HL-60 (cell line): ENCODE measurements around the gene ARIH2.

ENCODE experiments used
- DNase-seq, 2 experiments: peaks; one replicate each; pipeline ENCODE4 v3.0.0-alpha.2; 2010 to 2020; ENCODE audit warnings: low read depth in 1 of 2, low spot score in 1 of 2
- H3K27ac ChIP-seq: fragments of 250-450 bp; sonication (Bioruptor Pico); replicated peaks from 2 replicates; pipeline ENCODE4 v1.5.1; 2020; ENCODE audit warnings: mild to moderate bottlenecking, moderate library complexity
- H3K27me3 ChIP-seq: fragments of 250-450 bp; sonication (Bioruptor Pico); 2 replicates; pipeline ENCODE4 v1.5.1; 2021; ENCODE audit warnings: mild to moderate bottlenecking, moderate library complexity; ENCODE audit not compliant: insufficient read depth, poor library complexity, severe bottlenecking
- H3K4me3 ChIP-seq: replicated peaks from 2 replicates; pipeline ENCODE4 v1.5.1; 2011; ENCODE audit warnings: mild to moderate bottlenecking, control low read depth, low read length; ENCODE audit not compliant: insufficient read depth
- GABPA ChIP-seq: IDR thresholded peaks from 2 replicates; pipeline ENCODE4 v1.6.1; 2012; ENCODE audit warnings: low read depth
- POLR2AphosphoS5 ChIP-seq: IDR thresholded peaks from 2 replicates; pipeline ENCODE4 v1.6.1; 2012; ENCODE audit warnings: low read depth
- REST ChIP-seq: IDR thresholded peaks from 2 replicates; pipeline ENCODE4 v1.6.1; 2012; ENCODE audit warnings: low read depth; ENCODE audit not compliant: insufficient replicate concordance
- SPI1 ChIP-seq: IDR thresholded peaks from 2 replicates; pipeline ENCODE4 v1.6.1; 2012; ENCODE audit warnings: low read depth, mild to moderate bottlenecking, borderline replicate concordance
- TF ChIP-seq, protein P1 (sequence below): IDR thresholded peaks from one replicate; pipeline ENCODE4 v1.5.1; 2011; ENCODE audit warnings: low read length, control low read depth, inconsistent platforms; ENCODE audit not compliant: insufficient read depth

Gene ARIH2

DNA sequence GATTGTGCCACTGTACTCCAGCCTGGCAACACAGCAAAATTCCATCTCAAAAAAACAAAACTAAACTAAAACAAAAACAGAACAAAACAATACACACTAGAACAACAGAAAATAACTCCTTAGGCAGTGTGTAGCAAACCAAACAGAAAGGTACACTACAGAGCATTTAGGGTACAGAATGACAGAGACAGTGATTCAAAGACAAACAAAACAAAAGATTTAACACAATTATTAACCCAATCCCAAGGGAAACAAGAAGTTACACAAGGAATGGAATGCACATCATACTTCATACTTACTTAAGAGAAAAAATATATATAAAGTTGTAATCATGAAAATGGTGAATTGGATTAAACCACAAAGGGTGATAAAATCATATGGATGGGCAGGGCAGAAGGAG lies 32.9 kb upstream of the ARIH2 start:
- Histone ChIP-seq H3K27ac (no peak overlapping the region), H3K4me3 (no peak overlapping the region), H3K27me3 (no peaks in the 10 kb centered on the region)
- TF ChIP-seq GABPA (no peak), REST (no peak), SPI1 (no peak), POLR2AphosphoS5 (no peak)
- TF ChIP-seq, protein P1, sequence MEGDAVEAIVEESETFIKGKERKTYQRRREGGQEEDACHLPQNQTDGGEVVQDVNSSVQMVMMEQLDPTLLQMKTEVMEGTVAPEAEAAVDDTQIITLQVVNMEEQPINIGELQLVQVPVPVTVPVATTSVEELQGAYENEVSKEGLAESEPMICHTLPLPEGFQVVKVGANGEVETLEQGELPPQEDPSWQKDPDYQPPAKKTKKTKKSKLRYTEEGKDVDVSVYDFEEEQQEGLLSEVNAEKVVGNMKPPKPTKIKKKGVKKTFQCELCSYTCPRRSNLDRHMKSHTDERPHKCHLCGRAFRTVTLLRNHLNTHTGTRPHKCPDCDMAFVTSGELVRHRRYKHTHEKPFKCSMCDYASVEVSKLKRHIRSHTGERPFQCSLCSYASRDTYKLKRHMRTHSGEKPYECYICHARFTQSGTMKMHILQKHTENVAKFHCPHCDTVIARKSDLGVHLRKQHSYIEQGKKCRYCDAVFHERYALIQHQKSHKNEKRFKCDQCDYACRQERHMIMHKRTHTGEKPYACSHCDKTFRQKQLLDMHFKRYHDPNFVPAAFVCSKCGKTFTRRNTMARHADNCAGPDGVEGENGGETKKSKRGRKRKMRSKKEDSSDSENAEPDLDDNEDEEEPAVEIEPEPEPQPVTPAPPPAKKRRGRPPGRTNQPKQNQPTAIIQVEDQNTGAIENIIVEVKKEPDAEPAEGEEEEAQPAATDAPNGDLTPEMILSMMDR, result no peak
- DNase-seq, result no peak

- H3K27me3 ChIP-seq, result no peaks in the 10 kb centered on the region
- H3K27ac ChIP-seq, result no peak overlapping the region
- no peak for TF ChIP-seq SPI1
- TF ChIP-seq POLR2AphosphoS5, result no peak
- TF ChIP-seq, protein P1, result no peak
- TF ChIP-seq REST, result no peak
- TF ChIP-seq GABPA, result no peak
- H3K4me3 ChIP-seq, result no peak overlapping the region
- no peak for DNase-seq
These were observed 27.0 kb upstream of the ARIH2 start for GRCh38 chr3:48891606-48892005.

DNA sequence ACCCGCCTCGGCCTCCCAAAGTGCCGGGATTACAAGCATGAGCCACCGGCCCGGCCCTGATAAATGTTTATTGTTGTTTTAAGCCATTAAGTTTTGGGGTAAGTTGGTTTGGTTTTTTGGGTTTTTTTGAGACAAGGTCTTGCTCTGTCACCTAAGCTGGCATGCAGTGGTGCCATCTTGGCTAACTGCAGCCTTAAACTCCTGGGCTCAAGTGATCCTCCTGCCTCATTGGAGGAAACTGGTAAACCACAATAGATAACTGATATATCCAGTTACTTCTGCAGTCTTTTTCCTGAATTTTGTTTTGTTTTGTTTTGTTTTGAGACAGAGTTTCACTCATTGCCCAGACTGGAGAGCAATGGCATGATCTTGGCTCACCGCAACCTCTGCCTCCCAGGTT lies 24.1 kb upstream of the ARIH2 start:
- no peak for TF ChIP-seq GABPA
- TF ChIP-seq, protein P1, result no peak
- no peak for TF ChIP-seq SPI1
- no peak for TF ChIP-seq REST
- no peak for TF ChIP-seq POLR2AphosphoS5
- DNase-seq, result no peak
- H3K27ac ChIP-seq, result no peak overlapping the region

More for the DNA sequence above, 24.1 kb upstream of the ARIH2 start:
- no peak overlapping the region for H3K4me3 ChIP-seq
- H3K27me3 ChIP-seq, result no peaks in the 10 kb centered on the region
